Lower leg skin (tissue), 3 donors: Measurements from ENCODE around the gene CBFA2T3.

ENCODE experiments used
- CTCF ChIP-seq, 3 donors: fragments of 450-650 bp; IDR thresholded peaks; one replicate each; pipeline ENCODE4 v1.5.1; 2016; ENCODE audit warnings: antibody characterized with exemption in 3 of 3, mild to moderate bottlenecking in 3 of 3, moderate library complexity in 2 of 3
- POLR2A ChIP-seq, 2 donors: fragments of 450-650 bp; IDR thresholded peaks; one replicate each; pipeline ENCODE4 v1.6.1; 2016 to 2017; ENCODE audit warnings: antibody characterized with exemption in 2 of 2, mild to moderate bottlenecking in 1 of 2, moderate library complexity in 1 of 2

DNA sequence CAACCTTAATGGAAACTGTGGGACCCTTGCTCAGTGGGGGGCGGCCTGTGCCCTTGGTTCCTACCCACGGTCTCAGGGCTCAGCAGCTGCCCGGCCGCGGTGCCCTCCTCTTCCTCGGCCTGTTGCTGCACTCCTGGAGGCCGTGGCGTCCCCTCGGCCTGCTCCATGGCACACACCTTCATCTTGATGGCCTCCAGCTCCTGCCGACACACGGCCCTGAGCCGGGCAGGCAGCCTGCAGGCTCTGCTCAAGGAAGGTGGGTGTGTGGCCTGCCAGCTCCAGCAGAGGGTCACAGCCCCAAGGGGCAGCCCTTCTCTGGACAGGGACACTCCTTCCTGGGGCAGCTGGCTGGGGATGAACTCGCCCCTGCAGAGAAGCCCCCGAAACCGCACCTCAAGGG is 111.3 kb downstream of the CBFA2T3 start:
- TF ChIP-seq CTCF (IDR thresholded peaks at IDR 0.05) (no peak), POLR2A (IDR thresholded peaks at IDR 0.05) (no peak)
